Spleen (tissue), 11 donors: ENCODE data around the gene ISL2. TPM values are rescaled to one million over a fixed set of nuclear protein-coding genes. Genes with fewer than 3 reads are reported as not detected.

ENCODE experiments used
- DNase-seq: peaks from one replicate; pipeline ENCODE4 v3.0.0-alpha.2; 2020
- H3K27ac ChIP-seq, 8 donors: fragments of 200-600 bp; sonication (generic) in 7 of 8; 1 replicate in 4 of 8; 2 replicates in 4 of 8; pipeline versions ENCODE4 v1.5.0 to v1.8.0; 2016 to 2021; ENCODE audit warnings: inconsistent platforms in 4 of 8, mild to moderate bottlenecking in 4 of 8, moderate library complexity in 1 of 8
- H3K27me3 ChIP-seq, 7 donors: fragments of 200-600 bp; sonication (generic) in 6 of 7; replicated peaks in 1 of 7; 1 replicate in 4 of 7; 2 replicates in 3 of 7; pipeline versions ENCODE4 v1.5.0 to v1.8.0; 2016 to 2021; ENCODE audit warnings: inconsistent platforms in 3 of 7, mild to moderate bottlenecking in 1 of 7
- H3K36me3 ChIP-seq, 6 donors: fragments of 200-600 bp; sonication (generic) in 5 of 6; 1 replicate in 4 of 6; 2 replicates in 2 of 6; pipeline versions ENCODE4 v1.5.0 to v1.8.0; 2016 to 2021; ENCODE audit warnings: inconsistent platforms in 2 of 6
- H3K4me1 ChIP-seq, 6 donors: fragments of 200-600 bp; sonication (generic) in 5 of 6; 1 replicate in 3 of 6; 2 replicates in 3 of 6; pipeline versions ENCODE4 v1.5.0 to v1.8.0; 2016 to 2021; ENCODE audit warnings: inconsistent platforms in 3 of 6
- H3K4me3 ChIP-seq, 8 donors: fragments of 200-600 bp; sonication (generic) in 7 of 8; 1 replicate in 4 of 8; 2 replicates in 4 of 8; pipeline versions ENCODE4 v1.5.0 to v1.8.0; 2016 to 2021; ENCODE audit warnings: inconsistent platforms in 4 of 8, mild to moderate bottlenecking in 4 of 8, moderate library complexity in 2 of 8
- H3K9me3 ChIP-seq, 8 donors: fragments of 200-600 bp; sonication (generic) in 7 of 8; 1 replicate in 4 of 8; 2 replicates in 4 of 8; pipeline versions ENCODE4 v1.5.0 to v1.8.0; 2016 to 2021; ENCODE audit warnings: inconsistent platforms in 4 of 8
- CTCF ChIP-seq, 11 experiments: fragments of 200-600 bp in 7 of 11; fragments of 450-650 bp in 4 of 11; sonication (generic) in 4 of 11; IDR thresholded peaks in 8 of 11; conservative IDR thresholded peaks in 3 of 11; 1 replicate in 7 of 11; 2 replicates in 4 of 11; pipeline versions ENCODE4 v1.4.0 to v1.8.0; 2016 to 2021; ENCODE audit warnings: antibody characterized with exemption in 11 of 11, inconsistent platforms in 4 of 11, mild to moderate bottlenecking in 1 of 11
- POLR2A ChIP-seq, 3 donors: fragments of 450-650 bp; IDR thresholded peaks; one replicate each; pipeline ENCODE4 v1.5.1; 2017; ENCODE audit warnings: antibody characterized with exemption in 3 of 3, mild to moderate bottlenecking in 1 of 3
- POLR2AphosphoS5 ChIP-seq, 3 donors: sonication (generic); formaldehyde crosslinking; IDR thresholded peaks; one replicate each; pipeline ENCODE4 v1.5.1; 2017; ENCODE audit warnings: antibody characterized with exemption in 3 of 3
- WGBS, 5 donors: extraction: QIAGEN DNeasy Blood & Tissue Kit in 3 of 5; methylation state at CpG; one replicate each; pipeline versions ENCODE4 v1.1.5 to v1.1.7; 2013 to 2018; 5-methylcytosine and 5-hydroxymethylcytosine counted together
- intact Hi-C: fragments of 100-400 bp; cut with DNase I; formaldehyde crosslinking; loops from one replicate; pipeline ENCODE4 v1.15.0; 2023; ENCODE audit warnings: low total_unique reads
- polyA plus RNA-seq, 3 donors: library from polyadenylated mRNA; stranded (reverse); fragments of 200-250 nt; gene quantifications; one replicate each; pipeline ENCODE4 v1.2.1, GENCODE V29; 2013
- total RNA-seq, 7 donors: library from RNA; depleted of rRNA in 3 of 7; stranded (reverse); fragments of >200 nt in 3 of 7; fragmentation: NEBNext Ultra II Directional in 4 of 7; extraction: Animal tissue kit (Norgen Biotek cat#: 25700) in 4 of 7; gene quantifications; one replicate each; pipeline versions ENCODE4 v1.1.0 to v1.2.1, GENCODE V29; 2016 to 2021
- donor health status: healthy with polysubstance abuse.
- donor health status: DM: no; HTN: no; CAD: no; lungs with moderate emphysema.
- donor health status: DM: no; HTN: no; CAD: no.
- donor health status: Bipolar disorder and iron deficiency.
- donor health status: healthy.
- donor health status: DM: no; HTN: no; CAD: no.
- donor health status: DM: yes; HTN: yes; CAD: no.

Gene ISL2
- total and polyA plus RNA-seq, 10 donors: 0.20 to 1.1 (median 0.37) TPM

- WGBS, 5 donors: 92 to 98% (median 95%) methylated on average over 3 of the region's 3 CpGs
- no peak for DNase-seq
- Histone ChIP-seq H3K4me1 (no peaks in the 10 kb centered on the region), H3K9me3 (no peaks in the 10 kb centered on the region), H3K27me3 (no peaks in the 10 kb centered on the region), H3K27ac (no peak overlapping the region), H3K4me3 (no peak overlapping the region), H3K36me3 (peaks cover 0 to 30% (median 0%) of the 10 kb centered on the region in 6 donors)
- TF ChIP-seq POLR2AphosphoS5 (IDR thresholded peaks at IDR 0.05) (no peak), CTCF (IDR thresholded peaks at IDR 0.05 in 8 of 11, conservative IDR thresholded peaks at IDR 0.05 in 3 of 11) (no peak), POLR2A (IDR thresholded peaks at IDR 0.05) (no peak)
- intact Hi-C loops: no loop called here
Measured at GRCh38 chr15:76358453-76358852, 21.9 kb downstream of the ISL2 start.

GRCh38 chr15:76359152-76359551, 22.6 kb downstream of the ISL2 start:
- Histone ChIP-seq H3K27me3 (no peaks in the 10 kb centered on the region), H3K36me3 (peaks cover 0 to 28% (median 0%) of the 10 kb centered on the region in 6 donors), H3K27ac (no peak overlapping the region), H3K9me3 (no peaks in the 10 kb centered on the region), H3K4me3 (no peak overlapping the region), H3K4me1 (no peaks in the 10 kb centered on the region)
- 63 to 96% (median 95%) methylated on average over 3 of the region's 3 CpGs for WGBS, 5 donors
- intact Hi-C loops: no loop called here
- no peak for DNase-seq
- no peak for TF ChIP-seq POLR2AphosphoS5 (IDR thresholded peaks at IDR 0.05)
- TF ChIP-seq POLR2A (IDR thresholded peaks at IDR 0.05): no peak
- no peak for TF ChIP-seq CTCF (IDR thresholded peaks at IDR 0.05 in 8 of 11, conservative IDR thresholded peaks at IDR 0.05 in 3 of 11)

- Histone ChIP-seq H3K9me3 (no peaks in the 10 kb centered on the region), H3K27me3 (no peaks in the 10 kb centered on the region), H3K4me3 (no peak overlapping the region), H3K27ac (no peak overlapping the region), H3K36me3 (peaks cover 0 to 40% (median 2%) of the 10 kb centered on the region in 6 donors), H3K4me1 (no peaks in the 10 kb centered on the region)
- intact Hi-C loops: no loop called here
- TF ChIP-seq POLR2AphosphoS5 (IDR thresholded peaks at IDR 0.05): no peak
- no peak for TF ChIP-seq POLR2A (IDR thresholded peaks at IDR 0.05)
- no peak for TF ChIP-seq CTCF (IDR thresholded peaks at IDR 0.05 in 8 of 11, conservative IDR thresholded peaks at IDR 0.05 in 3 of 11)
- no peak for DNase-seq
- 93 to 98% (median 95%) methylated on average over 2 to 3 of the region's 3 CpGs for WGBS, 5 donors
Measured at GRCh38 chr15:76360416-76360815, 23.8 kb downstream of the ISL2 start.

- WGBS, 5 donors: 85 to 98% (median 94%) methylated on average over 2 of the region's 2 CpGs
- Histone ChIP-seq H3K27me3 (no peaks in the 10 kb centered on the region), H3K4me1 (peaks cover 0 to 5% (median 0%) of the 10 kb centered on the region in 6 donors), H3K4me3 (no peak overlapping the region), H3K36me3 (peaks cover 0 to 39% (median 2%) of the 10 kb centered on the region in 6 donors), H3K9me3 (no peaks in the 10 kb centered on the region), H3K27ac (no peak overlapping the region)
- TF ChIP-seq CTCF (IDR thresholded peaks at IDR 0.05 in 8 of 11, conservative IDR thresholded peaks at IDR 0.05 in 3 of 11) (no peak), POLR2A (IDR thresholded peaks at IDR 0.05) (no peak), POLR2AphosphoS5 (IDR thresholded peaks at IDR 0.05) (no peak)
- no peak for DNase-seq
- intact Hi-C loops: no loop called here
Measured at GRCh38 chr15:76363251-76363650, 26.7 kb downstream of the ISL2 start.
